ENCODE results near the gene SELENOT.

Gene SELENOT

GRCh38 chr3:150635076-150635475 lies 32.0 kb downstream of the SELENOT start:
- Histone ChIP-seq H4K20me1 (ENCODE audit: insufficient read depth, low read length) (no peaks in the 10 kb centered on the region), H3K4me2 (ENCODE audit: low read depth, low read length) (no peak overlapping the region), H3K9me2 (replicated peaks; ENCODE audit: insufficient read depth, low read length) (no peaks in the 10 kb centered on the region), H3K9ac (ENCODE audit: low read length) (no peak overlapping the region), H3K4me3 (ENCODE audit: low read length) (no peak overlapping the region), H3F3A (ENCODE audit: insufficient read depth, low read length) (peaks cover 18% of the 10 kb centered on the region), H2AFZ (ENCODE audit: low read length) (no peak overlapping the region), H3K27me3 (replicated peaks; ENCODE audit: insufficient read depth, low read length) (no peaks in the 10 kb centered on the region), H3K36me3 (replicated peaks; ENCODE audit: insufficient read depth, low read length) (peaks cover 7% of the 10 kb centered on the region; the same call in 1 of the 2 replicates), H3K27ac (ENCODE audit: low read length) (peak overlapping the region; percentile 15; the same call in 1 of the 2 replicates), H3K79me2 (ENCODE audit: low read length) (no peaks in the 10 kb centered on the region), H3K4me1 (ENCODE audit: low read length) (peaks cover 11% of the 10 kb centered on the region), H3K9me3 (replicated peaks; ENCODE audit: insufficient read depth, low read length) (no peaks in the 10 kb centered on the region)
- TF ChIP-seq EZH2 (optimal IDR thresholded peaks at IDR 0.05; ENCODE audit: low read depth, low read length) (no peak), CTCF (IDR thresholded peaks at IDR 0.05; ENCODE audit: low read length) (no peak)
- DNase-seq, result no peak

- peak; percentile 54 for DNase-seq
- no peaks in the 10 kb centered on the region for H3K27me3 ChIP-seq (replicated peaks; ENCODE audit: insufficient read depth, low read length)
Observed at GRCh38 chr3:150635526-150635925, 32.4 kb downstream of the SELENOT start.

GRCh38 chr3:150636258-150636657 lies 33.1 kb downstream of the SELENOT start:
- Histone ChIP-seq H3K79me2 (ENCODE audit: low read length) (no peaks in the 10 kb centered on the region), H3K9me2 (replicated peaks; ENCODE audit: insufficient read depth, low read length) (no peaks in the 10 kb centered on the region), H3K4me2 (ENCODE audit: low read depth, low read length) (no peak overlapping the region), H3K36me3 (replicated peaks; ENCODE audit: insufficient read depth, low read length) (no peaks in the 10 kb centered on the region), H3K27ac (ENCODE audit: low read length) (no peak overlapping the region), H3K9me3 (replicated peaks; ENCODE audit: insufficient read depth, low read length) (no peaks in the 10 kb centered on the region), H3K9ac (ENCODE audit: low read length) (no peak overlapping the region), H4K20me1 (ENCODE audit: insufficient read depth, low read length) (no peaks in the 10 kb centered on the region), H3K4me1 (ENCODE audit: low read length) (peaks cover 10% of the 10 kb centered on the region), H2AFZ (ENCODE audit: low read length) (no peak overlapping the region), H3K4me3 (ENCODE audit: low read length) (no peak overlapping the region), H3K27me3 (replicated peaks; ENCODE audit: insufficient read depth, low read length) (no peaks in the 10 kb centered on the region), H3F3A (ENCODE audit: insufficient read depth, low read length) (peaks cover 18% of the 10 kb centered on the region)
- DNase-seq, result no peak
- TF ChIP-seq CTCF (IDR thresholded peaks at IDR 0.05; ENCODE audit: low read length) (no peak), EZH2 (optimal IDR thresholded peaks at IDR 0.05; ENCODE audit: low read depth, low read length) (no peak), EZH2phosphoT487 (IDR thresholded peaks at IDR 0.05; ENCODE audit: low read length) (no peak)

More at GRCh38 chr3:150635526-150635925, 32.4 kb downstream of the SELENOT start:
- Histone ChIP-seq H3K36me3 (replicated peaks; ENCODE audit: insufficient read depth, low read length) (0 out of 2 replicates have a peak, but pooled peaks cover 2% of the 10 kb centered on the region), H3K4me2 (ENCODE audit: low read depth, low read length) (no peak overlapping the region), H3K4me1 (ENCODE audit: low read length) (peaks cover 11% of the 10 kb centered on the region), H3K27ac (ENCODE audit: low read length) (peak overlapping the region; percentile 15; the same call in 1 of the 2 replicates), H4K20me1 (ENCODE audit: insufficient read depth, low read length) (no peaks in the 10 kb centered on the region), H3F3A (ENCODE audit: insufficient read depth, low read length) (peaks cover 18% of the 10 kb centered on the region), H3K79me2 (ENCODE audit: low read length) (no peaks in the 10 kb centered on the region), H2AFZ (ENCODE audit: low read length) (no peak overlapping the region), H3K9me3 (replicated peaks; ENCODE audit: insufficient read depth, low read length) (no peaks in the 10 kb centered on the region), H3K4me3 (ENCODE audit: low read length) (no peak overlapping the region), H3K9me2 (replicated peaks; ENCODE audit: insufficient read depth, low read length) (no peaks in the 10 kb centered on the region), H3K9ac (ENCODE audit: low read length) (no peak overlapping the region)
- TF ChIP-seq CTCF (IDR thresholded peaks at IDR 0.05; ENCODE audit: low read length), result no peak
- no peak for TF ChIP-seq EZH2phosphoT487 (IDR thresholded peaks at IDR 0.05; ENCODE audit: low read length)
- TF ChIP-seq EZH2 (optimal IDR thresholded peaks at IDR 0.05; ENCODE audit: low read depth, low read length), result no peak
